Measurements from ENCODE around the gene HSFX3.
"Not testable (repeated sequence)": the region's sequence is repeated elsewhere in the genome, so short reads cannot be mapped to it uniquely, and the experiment has no call there.

DNA sequence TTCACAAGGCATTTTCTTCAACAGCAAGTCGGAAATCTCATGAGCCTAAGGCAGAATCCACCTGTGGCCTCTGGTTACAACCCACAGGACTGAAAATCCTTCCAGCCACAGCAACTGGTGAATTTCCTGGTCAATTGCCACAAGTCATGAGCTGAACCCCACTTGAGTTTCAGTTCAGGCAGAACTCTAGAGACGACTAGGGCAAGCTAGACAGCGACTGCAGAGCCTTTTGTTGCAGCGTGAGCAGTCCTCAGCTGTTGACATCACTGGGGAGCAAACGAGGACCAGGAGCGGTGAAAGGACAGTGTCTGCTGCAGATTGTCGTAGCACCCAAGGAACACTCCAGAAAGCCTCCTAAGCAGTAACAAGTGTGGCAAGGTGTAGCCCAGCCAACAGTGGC, 46.2 kb upstream of the HSFX3 start:
- TF ChIP-seq POLR2A (IDR thresholded peaks at IDR 0.05; ENCODE audit: control extremely low read depth in 1 of 2, low read depth in 2 of 2, low read length in 2 of 2); ZNF274 (IDR thresholded peaks at IDR 0.05; ENCODE audit: borderline replicate concordance, extremely low read depth, low read length); CREB1 (IDR thresholded peaks at IDR 0.05); CBX8 (IDR thresholded peaks at IDR 0.05; ENCODE audit: borderline replicate concordance, low read depth, low read length); TAF7 (optimal IDR thresholded peaks at IDR 0.05; ENCODE audit: borderline replicate concordance, low read depth, low read length); HDAC6 (IDR thresholded peaks at IDR 0.05; ENCODE audit: low read depth, low read length); POLR2AphosphoS5 (IDR thresholded peaks at IDR 0.05; ENCODE audit: low read depth, low read length); EP300 (IDR thresholded peaks at IDR 0.05; ENCODE audit: borderline replicate concordance in 1 of 2, low read depth in 2 of 2, low read length in 2 of 2); TAF1 (IDR thresholded peaks at IDR 0.05; ENCODE audit: low read depth, low read length); SP1 (IDR thresholded peaks at IDR 0.05; ENCODE audit: low read depth, low read length); EZH2 (IDR thresholded peaks at IDR 0.05; ENCODE audit: low read depth, low read length, severe bottlenecking); ASH2L (IDR thresholded peaks at IDR 0.05; ENCODE audit: low read length): not testable (repeated sequence)
- TF ChIP-seq, protein P1, sequence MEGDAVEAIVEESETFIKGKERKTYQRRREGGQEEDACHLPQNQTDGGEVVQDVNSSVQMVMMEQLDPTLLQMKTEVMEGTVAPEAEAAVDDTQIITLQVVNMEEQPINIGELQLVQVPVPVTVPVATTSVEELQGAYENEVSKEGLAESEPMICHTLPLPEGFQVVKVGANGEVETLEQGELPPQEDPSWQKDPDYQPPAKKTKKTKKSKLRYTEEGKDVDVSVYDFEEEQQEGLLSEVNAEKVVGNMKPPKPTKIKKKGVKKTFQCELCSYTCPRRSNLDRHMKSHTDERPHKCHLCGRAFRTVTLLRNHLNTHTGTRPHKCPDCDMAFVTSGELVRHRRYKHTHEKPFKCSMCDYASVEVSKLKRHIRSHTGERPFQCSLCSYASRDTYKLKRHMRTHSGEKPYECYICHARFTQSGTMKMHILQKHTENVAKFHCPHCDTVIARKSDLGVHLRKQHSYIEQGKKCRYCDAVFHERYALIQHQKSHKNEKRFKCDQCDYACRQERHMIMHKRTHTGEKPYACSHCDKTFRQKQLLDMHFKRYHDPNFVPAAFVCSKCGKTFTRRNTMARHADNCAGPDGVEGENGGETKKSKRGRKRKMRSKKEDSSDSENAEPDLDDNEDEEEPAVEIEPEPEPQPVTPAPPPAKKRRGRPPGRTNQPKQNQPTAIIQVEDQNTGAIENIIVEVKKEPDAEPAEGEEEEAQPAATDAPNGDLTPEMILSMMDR (IDR thresholded peaks at IDR 0.05; ENCODE audit: control extremely low read depth in 1 of 3, insufficient read depth in 1 of 3, low read depth in 1 of 3, low read length in 3 of 3) = not testable (repeated sequence)
- TF ChIP-seq, protein P2, sequence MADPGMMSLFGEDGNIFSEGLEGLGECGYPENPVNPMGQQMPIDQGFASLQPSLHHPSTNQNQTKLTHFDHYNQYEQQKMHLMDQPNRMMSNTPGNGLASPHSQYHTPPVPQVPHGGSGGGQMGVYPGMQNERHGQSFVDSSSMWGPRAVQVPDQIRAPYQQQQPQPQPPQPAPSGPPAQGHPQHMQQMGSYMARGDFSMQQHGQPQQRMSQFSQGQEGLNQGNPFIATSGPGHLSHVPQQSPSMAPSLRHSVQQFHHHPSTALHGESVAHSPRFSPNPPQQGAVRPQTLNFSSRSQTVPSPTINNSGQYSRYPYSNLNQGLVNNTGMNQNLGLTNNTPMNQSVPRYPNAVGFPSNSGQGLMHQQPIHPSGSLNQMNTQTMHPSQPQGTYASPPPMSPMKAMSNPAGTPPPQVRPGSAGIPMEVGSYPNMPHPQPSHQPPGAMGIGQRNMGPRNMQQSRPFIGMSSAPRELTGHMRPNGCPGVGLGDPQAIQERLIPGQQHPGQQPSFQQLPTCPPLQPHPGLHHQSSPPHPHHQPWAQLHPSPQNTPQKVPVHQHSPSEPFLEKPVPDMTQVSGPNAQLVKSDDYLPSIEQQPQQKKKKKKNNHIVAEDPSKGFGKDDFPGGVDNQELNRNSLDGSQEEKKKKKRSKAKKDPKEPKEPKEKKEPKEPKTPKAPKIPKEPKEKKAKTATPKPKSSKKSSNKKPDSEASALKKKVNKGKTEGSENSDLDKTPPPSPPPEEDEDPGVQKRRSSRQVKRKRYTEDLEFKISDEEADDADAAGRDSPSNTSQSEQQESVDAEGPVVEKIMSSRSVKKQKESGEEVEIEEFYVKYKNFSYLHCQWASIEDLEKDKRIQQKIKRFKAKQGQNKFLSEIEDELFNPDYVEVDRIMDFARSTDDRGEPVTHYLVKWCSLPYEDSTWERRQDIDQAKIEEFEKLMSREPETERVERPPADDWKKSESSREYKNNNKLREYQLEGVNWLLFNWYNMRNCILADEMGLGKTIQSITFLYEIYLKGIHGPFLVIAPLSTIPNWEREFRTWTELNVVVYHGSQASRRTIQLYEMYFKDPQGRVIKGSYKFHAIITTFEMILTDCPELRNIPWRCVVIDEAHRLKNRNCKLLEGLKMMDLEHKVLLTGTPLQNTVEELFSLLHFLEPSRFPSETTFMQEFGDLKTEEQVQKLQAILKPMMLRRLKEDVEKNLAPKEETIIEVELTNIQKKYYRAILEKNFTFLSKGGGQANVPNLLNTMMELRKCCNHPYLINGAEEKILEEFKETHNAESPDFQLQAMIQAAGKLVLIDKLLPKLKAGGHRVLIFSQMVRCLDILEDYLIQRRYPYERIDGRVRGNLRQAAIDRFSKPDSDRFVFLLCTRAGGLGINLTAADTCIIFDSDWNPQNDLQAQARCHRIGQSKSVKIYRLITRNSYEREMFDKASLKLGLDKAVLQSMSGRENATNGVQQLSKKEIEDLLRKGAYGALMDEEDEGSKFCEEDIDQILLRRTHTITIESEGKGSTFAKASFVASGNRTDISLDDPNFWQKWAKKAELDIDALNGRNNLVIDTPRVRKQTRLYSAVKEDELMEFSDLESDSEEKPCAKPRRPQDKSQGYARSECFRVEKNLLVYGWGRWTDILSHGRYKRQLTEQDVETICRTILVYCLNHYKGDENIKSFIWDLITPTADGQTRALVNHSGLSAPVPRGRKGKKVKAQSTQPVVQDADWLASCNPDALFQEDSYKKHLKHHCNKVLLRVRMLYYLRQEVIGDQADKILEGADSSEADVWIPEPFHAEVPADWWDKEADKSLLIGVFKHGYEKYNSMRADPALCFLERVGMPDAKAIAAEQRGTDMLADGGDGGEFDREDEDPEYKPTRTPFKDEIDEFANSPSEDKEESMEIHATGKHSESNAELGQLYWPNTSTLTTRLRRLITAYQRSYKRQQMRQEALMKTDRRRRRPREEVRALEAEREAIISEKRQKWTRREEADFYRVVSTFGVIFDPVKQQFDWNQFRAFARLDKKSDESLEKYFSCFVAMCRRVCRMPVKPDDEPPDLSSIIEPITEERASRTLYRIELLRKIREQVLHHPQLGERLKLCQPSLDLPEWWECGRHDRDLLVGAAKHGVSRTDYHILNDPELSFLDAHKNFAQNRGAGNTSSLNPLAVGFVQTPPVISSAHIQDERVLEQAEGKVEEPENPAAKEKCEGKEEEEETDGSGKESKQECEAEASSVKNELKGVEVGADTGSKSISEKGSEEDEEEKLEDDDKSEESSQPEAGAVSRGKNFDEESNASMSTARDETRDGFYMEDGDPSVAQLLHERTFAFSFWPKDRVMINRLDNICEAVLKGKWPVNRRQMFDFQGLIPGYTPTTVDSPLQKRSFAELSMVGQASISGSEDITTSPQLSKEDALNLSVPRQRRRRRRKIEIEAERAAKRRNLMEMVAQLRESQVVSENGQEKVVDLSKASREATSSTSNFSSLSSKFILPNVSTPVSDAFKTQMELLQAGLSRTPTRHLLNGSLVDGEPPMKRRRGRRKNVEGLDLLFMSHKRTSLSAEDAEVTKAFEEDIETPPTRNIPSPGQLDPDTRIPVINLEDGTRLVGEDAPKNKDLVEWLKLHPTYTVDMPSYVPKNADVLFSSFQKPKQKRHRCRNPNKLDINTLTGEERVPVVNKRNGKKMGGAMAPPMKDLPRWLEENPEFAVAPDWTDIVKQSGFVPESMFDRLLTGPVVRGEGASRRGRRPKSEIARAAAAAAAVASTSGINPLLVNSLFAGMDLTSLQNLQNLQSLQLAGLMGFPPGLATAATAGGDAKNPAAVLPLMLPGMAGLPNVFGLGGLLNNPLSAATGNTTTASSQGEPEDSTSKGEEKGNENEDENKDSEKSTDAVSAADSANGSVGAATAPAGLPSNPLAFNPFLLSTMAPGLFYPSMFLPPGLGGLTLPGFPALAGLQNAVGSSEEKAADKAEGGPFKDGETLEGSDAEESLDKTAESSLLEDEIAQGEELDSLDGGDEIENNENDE (IDR thresholded peaks at IDR 0.05; ENCODE audit: insufficient replicate concordance, low read length) = not testable (repeated sequence)
